Stimulated activated CD8-positive, alpha-beta memory T cell treated with anti-CD3 and anti-CD28 coated beads, Interleukin-4, amount 100 ng/mL, for 24 hours (primary cell): ENCODE measurements around the gene C14orf132.
"Not testable (repeated sequence)": the region's sequence is repeated elsewhere in the genome, so short reads cannot be mapped to it uniquely, and the experiment has no call there.

Source experiments
- DNase-seq: peaks from one replicate; pipeline ENCODE4 v3.0.0-alpha.2; 2020; ENCODE audit warnings: low read depth

The C14orf132 gene

DNA sequence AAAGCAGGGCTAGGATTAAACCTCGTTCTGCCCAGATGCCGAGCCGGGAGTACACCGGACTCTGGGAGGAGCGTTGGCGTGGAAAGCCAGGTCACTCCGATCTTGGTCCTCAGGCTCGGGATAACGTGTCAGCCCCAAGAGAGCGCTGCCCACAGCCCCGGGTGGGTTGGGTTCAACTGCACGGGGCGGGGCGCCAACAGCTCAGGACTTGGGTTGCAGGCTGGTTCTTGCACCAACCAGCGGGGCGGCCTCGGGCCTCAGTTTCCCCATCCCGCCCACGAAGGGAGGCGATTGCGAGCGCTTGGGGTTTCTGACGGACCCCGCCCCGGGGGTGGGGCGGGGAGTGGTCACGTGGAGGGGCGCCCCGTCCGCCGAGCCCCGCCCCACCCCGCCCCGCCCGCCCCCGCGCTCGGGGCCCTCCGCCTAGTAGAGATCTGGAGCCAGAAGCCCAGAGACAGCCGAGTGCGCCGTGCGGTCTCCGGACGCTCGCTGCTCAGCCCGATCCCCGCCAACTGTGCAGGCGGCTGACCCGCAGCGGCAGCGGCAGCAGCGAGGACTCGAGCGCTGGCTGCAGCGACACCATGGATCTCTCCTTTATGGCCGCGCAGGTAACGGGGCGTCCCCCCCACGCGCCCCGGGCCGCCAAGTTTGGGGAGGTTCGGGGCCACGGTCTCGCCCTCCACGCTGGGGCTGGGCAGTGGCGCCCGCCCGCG lies at the start of gene C14orf132:
C14orf132 (plus strand) TSS at position 443 of the 713 bp plus-strand sequence; CDS start at position 582, 139 bp downstream.
- DNase-seq = peak; percentile 28

DNA sequence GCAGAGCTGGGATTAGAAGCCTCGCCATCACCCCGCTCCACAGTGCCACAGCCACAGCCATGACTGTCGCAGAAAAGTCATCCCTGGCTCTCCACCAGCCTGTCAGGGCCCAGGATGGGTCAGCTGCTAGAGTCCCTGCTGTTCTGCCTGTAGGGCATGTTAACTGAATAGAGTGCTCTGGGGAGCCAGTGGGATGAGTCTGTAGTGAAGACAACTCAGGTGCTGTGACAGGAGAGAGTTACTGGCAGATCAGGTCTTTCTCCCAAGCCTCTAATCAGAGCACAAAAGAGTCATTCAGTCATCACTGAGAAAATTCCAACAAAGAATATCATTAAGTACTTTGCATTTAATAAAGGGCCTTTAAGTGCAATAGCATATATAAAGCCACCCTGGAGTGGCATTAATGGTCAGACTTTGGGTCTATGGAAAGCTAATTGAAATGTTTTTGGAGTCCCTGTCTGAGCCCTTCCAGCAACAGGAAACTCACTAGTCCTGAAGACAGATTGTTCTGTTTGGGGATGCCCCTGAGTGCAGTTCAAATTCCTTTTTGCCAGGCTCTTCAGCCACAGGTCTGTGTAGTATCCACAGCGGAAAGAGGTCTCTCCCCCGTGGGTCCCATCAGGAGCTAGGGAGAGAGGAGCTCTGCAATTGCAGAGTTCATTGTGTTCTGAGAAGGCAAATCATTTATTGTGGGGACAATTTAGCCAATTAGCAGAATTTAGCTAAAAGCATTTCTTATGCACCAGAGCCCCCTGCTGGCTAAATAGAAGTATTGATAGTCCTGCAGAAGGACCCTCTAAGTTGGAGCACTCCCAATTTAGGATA lies 45.2 kb upstream of the C14orf132 start:
- DNase-seq = no peak

DNA sequence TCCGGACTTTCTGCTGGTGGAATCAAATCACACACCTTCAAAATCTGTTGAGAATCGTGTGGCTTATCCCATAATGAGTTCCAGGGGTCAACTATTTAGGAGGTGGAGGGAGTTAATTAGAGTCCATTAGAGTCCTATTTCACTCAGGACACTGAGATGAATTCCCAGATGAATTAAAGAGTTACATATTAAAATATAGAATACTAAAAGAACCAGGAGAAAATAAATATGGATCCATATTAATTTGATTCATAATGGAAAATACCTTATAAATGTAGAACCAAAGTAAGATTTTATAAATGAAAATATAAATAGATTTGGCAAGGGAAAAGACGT lies 44.6 kb upstream of the C14orf132 start:
- no peak for DNase-seq

DNA sequence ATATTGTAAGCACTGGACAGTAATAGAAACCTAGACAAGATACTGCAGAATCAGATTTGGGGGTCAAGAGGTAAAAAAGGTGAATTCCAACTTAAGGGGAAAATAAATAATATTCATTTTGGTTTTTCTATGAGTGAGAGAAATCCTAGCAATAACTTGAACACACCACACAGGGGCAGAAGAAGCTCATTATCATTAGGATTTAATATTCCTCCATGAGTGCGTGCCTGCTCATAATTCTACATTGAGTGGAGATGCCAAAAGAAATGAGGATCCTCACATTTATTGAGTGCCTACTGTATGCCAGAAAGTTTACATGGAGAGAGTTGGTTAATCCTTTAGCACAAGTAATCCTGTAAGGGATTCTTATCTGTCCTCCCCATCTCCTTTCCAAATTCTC lies 40.5 kb upstream of the C14orf132 start:
- DNase-seq = no peak

DNA sequence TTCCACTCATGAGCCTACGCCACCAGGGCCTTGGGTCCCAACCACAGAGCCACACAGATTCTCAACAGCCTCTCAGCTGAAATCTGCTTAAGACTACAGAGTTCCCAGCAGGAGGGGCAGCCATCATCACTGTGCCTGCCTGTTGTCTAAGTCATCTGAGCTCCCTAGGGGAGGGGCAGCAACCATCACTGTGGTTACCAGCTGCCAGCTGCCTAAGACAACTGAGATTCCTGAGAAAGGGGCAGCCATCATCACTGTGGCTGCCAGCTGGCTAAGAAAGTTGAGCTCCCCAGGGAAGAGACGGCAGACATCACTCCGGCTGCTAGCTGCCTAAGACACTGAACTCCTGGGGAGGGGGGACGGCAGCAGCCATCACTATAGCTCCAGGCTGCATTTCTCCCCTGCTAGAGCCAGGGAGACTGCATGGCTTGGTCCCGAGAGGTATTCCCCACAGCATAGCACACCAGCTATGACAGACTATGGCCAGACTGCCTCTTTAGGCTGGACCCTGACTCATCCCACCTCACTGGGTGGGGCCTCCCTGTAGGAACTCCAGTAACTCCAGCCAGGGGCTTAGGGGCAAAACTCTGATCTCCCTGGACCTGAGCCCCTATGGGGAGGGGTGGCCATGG lies 37.2 kb upstream of the C14orf132 start:
- DNase-seq = no peak

DNA sequence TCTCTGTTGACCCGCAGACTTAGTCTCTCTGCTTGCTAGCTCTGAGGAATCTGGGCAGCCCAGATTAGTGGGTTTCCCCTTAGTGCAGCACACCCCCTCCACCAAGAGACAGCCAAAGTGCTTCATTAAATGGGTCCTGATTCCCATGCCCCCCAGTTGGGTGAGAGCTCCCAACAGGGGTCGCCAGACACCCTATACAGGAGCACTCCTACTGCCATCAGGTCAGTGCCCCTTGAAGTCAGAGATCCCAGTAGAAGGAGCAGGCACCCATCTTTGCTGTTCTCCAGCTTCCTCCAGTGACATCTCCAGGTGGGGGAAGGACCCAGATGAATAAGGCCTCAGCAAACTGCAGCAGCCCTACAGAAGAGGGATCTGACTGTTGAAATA lies 36.7 kb upstream of the C14orf132 start:
- no peak for DNase-seq

DNA sequence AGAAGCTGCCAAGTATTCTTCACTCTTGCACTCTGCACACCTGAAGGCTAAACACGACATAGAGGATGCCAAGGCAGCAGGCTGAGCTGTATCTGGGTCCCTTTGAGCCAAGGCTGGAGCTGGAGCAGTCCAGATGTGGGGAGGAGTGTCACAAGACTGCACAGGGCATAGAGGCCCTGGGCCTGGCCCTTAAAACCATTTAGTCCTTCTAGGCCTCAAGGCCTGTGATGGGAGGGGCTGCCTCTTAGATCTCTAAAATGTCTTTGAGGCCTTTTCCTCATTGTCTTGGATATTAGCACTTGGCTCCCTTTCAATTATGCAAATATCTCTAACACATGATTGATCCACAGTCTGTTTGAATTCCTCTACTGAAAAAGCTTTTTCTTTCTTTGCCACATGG lies 28.0 kb upstream of the C14orf132 start:
- no peak for DNase-seq

DNA sequence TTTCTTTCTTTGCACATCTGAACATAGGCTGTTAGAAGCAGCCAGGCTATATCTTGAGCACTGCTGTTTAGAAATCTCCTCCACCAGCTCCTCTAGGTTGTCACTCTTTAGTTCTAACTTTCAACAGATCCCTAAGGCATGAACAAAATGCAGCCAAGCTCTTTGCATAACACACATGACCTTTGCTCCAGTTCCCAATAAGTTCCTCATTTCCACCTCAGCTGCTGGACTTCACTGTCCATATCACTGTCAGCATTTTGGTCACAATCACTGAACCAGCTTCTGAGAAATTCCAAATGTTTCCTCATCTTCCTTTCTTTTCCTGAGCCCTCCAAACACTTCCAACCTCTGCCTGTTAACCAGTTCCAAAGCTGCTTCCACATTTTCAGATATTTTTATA lies 27.6 kb upstream of the C14orf132 start:
- no peak for DNase-seq

DNA sequence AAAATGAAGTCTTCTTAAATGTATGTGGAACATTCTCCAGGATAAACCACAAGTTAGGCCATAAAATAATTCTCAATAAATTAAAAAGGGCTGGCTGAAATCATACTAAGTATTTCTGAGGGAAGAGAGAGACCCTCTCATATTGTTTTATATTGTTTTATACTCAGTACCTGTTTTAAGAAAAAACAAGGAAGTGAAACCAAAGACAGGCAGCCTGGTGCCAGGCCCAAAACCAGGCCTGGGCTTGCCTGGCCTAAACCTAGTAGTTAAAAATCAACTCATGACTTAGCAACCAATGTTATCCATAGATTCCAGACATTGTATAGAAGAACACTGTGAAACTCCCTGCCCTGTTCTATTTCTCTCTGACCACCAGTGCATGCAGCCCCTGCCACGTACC lies 26.4 kb upstream of the C14orf132 start:
- not testable (repeated sequence) for DNase-seq

DNA sequence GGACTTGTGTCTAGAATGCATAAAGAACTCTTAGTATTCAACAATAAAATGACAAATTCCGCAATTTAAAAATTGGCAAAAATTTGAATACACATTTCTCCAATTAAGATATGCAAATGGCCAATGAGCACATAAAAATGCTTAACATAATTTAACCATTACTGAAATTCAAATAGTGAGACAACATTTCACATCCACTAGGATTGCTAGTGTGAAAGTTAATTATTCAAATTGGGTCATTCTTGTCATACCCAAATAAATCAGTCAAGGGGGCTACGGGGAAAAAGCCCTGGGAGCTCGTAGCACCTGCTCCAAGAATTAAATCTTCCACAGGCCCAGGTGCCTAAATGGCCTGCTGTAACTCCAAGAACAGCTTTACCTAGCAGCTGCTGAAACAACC lies 25.0 kb upstream of the C14orf132 start:
- DNase-seq = no peak

DNA sequence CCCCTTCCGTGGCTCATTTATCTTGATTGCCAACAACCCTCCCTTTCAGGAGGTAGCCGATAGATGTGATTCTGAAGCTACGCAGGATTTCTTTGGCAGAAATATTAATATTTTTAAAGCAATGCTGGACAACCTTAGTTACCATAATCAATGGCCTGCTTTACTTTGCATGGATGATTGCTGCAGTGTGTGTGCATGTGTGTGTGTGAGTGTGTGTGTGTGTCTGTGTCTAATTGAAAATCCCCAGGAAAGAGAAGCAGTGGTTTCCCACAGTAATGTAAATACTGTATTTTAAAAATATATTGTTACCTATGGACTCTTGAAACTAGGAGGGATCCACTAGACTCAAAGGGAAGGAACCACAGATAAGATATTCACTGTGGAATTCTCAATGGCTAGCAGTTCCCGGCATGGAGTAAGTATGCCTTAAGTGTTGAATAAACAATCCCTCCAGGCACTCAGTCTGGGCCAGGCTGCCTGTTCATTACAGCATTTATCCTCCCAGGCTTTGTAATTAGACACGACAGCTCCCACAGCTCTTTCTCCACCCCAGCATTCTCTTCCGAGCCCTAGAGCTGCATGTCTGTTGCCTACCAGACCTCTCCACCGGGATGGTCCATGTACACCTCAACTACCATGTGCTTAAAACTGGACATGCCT lies 22.5 kb upstream of the C14orf132 start:
- DNase-seq = no peak

DNA sequence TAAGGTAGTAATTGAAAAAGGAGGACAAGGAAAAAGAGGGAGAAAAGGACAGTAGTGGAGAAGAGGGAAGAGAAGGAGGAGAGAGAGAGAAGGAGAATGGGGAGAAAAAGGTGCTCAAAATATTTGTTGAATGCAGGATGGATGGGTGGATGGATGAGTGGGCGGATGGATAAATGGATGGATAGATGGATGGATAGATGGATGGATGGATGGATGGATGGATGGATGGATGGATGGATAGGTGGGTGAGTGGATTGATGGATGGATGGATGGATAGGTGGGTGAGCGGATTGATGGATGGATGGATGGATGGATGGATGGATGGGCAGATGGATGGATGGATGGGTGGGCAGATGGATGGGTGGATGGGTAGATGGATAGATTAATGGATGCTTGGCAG lies 21.3 kb upstream of the C14orf132 start:
- no peak for DNase-seq

DNA sequence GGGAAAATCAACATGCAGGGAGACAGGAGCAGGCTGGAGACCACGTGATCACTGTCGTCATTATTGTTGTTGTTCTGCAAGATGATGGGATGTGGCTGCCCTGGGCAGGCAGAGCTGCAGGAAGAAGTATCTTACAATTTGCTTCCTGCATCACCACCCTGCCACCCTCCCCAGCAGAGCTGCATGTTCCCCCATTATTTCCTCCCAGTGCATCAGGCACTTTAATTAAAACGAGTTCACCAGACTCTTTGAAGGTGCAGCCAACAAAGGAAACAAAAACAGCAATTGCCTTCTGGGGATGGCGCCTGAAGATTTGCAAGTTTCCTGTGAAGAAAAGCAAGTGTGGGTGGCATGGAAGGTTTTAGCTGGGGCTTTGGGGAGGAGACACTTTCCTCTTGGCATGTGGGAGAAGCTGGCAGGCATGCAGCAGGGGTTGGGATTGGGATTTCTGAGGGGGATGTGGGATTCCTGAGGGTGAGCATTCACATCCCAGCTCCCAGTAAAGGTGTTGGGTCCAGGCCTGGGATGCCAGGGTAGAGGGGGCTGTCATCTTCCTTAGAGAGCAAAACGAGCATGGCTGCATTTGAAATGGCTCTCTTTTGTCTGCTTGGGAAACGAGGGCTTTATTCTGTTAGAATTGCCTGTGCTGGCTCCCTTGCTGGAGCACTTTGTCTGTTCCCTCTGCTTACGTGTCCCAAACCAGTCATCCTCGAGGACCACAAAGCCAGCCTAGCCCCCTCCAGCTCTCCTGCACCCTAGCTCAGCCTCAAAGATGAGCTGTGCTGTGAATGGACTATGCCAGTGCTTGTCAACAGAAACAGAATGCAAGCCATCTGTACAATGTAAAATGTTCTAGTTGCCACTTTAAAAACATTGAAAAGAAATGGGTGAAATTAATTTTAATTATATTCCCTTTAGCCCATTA lies 11.5 kb upstream of the C14orf132 start:
- no peak for DNase-seq

DNA sequence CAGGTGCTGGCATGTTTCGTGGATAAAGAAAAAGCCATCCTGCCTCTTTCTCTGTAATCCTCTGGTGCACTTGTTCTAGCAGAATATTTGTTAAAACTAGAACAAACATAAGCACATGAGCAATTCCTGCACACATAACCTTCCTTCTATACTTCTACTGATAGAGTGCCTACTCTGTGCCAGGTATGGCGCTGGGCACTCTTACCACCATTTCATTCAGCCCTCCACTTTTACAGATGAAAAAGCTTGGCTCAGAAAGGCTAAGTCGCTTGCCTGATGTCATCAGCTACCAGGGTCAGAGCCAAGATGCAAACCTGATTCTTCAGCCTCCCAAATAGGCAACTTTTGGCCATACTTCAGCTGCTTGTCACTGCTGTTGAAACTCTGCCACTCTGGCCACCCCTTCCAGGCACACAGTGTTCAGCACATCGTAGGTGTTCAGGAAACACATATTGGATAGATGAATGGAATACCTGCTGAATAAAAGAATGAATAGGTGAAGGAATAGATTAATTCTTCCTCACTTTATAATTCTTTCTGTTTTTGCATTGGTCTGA lies 10.0 kb upstream of the C14orf132 start:
- DNase-seq = no peak

DNA sequence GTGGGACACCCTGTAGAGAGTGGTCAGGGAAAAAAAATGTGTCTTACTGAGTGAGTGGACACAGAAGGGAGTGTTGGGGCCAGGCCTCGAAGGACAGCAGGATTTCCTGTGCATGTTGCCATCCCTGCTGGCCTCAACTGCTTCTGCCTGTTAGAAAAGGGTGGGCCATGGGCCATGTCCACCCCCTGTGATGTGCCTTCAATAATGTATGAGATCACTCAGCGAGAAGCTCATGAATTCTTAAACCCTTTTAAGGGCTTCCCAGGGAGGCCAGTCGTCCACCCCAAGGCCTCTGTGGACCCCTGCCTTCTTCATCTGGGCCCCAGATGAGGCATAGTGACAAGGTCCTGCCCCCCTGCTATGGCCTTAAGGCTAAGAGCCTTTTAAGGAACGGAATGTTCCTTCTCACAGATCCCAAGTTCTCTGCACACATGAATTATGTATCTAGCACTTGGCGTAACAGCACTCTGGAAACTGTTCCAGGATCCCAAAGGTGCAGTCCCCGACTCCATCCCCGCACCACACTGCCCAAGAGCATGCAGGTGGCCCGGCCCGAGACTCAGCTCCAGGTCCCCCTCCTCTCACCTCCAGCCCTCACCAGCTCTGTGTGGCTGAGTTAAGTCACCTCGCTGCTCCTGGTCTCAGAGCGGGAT lies 8.9 kb upstream of the C14orf132 start:
- DNase-seq = no peak

DNA sequence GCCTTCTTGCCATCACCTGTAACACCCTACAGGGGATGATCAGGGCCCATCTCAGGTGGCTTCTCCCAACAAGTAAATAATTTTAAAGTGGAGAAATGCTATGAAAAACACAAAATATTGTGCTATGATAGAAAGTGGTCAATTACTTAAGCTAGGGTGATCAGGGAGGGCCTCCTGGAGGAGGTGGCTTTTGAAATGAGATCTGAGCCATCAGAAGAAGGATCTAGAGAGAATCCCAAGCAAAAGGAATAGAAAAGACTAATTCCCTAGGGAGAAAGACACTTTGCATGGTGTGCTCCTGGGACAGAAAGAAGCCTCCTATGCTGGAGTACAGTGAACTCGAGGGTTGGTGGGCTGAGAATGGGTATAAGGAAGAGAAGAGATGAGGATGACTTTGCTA lies 7.5 kb upstream of the C14orf132 start:
- no peak for DNase-seq

DNA sequence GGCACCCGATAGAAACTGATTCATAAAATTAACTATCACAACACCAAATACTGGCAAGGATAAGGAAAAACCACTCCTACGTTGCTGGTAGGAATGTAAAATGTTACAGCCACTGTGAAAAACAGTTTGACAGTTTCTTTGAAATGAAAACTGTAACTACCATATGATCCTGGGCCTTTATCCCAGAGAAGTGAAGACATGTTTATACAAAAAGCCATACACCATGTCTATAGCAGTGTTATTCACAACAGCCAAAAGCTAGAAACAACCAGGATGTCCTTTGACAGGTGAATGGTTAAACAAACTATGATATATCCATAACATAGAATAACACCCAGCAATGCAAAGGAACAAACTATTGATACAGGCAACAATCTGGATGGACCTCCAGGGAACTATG lies 3.7 kb upstream of the C14orf132 start:
- DNase-seq = no peak

DNA sequence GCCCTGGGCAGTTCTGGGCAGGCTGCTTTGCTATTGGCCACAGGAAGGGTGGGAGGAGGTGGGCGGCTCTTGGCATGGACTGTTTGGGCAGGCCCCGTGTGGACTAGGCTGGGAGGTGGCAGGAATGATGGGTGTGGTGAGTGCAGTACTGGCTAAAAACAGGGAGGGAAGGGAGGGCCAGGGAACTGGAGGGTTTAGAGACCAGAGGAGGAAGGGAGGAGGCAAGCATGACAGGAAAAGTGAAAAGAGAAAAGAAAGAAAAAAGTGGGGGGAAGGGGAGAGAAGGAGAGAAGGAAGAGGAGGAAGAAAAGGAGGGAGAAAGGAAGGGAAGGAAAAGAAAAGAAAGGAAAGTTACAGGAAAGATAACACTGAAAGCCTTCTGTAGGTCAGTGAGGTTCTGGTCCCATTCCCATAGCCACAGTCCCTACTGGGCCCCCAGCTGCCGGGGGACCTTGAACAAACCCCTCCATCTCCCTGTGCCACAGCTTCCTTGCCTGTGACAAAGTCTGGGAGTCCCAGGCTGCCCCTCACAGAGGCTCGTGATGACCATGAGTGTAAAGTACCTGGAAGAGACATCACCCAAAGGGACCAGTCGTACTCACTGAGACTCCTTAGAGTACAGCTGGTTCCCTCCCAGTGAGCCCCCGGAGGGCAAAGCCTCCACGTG lies 1.1 kb upstream of the C14orf132 start:
- no peak for DNase-seq

DNA sequence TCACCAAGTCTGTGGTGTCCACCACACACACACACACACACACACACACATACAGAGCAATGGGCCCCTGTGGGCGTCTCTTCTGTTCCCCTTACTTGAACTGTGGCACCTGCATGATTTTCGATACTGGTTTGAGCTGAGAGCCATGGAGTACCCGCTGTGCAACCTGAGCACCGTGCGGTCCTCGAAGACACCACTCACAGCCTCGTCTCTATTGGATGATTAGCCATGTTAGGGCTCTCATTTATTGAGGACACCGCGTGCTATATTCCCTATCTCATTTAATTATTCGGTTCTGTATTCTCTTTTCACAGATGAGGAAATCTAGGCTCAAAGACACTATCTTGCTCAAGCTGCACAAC lies 623 bp upstream of the C14orf132 start:
- no peak for DNase-seq

DNA sequence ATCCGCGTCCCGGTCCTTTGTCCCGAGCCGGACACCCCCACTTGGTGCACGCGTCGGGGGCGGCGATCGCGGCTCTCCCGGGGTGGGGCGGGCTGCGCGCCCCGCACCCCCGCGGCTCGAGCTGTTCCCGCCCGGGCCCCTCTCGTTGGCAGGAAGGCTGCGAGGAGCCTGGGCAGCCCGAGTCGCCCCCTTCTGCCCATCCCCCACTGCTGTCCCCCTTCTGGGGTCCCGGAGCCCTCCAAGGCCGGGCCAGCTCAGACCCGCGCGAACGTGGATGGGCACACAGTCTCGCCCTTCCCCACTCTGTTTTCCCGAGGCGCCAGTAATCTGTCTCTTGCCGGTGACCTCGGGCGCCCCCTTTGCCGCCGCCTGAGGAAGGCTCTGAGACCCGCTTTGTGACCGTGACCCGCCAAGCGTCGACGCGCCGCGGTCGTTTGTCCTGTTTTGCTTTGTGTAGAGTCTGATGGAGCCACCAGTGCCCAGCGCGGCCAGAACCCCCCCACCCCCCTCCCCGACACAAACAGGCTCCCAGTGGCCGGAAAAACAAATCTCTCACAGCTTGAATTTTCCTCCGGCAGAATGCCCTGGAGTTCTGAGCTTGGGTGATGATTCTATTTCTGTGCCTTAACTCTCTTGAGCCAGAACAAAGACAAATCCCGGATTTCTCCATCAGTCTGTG lies 610 bp downstream of the C14orf132 start:
- no peak for DNase-seq
